HG03354 (cell line): ENCODE measurements around the gene PIAS3.
"Not testable (repeated sequence)": the region's sequence is repeated elsewhere in the genome, so short reads cannot be mapped to it uniquely, and the experiment has no call there.

Experiments used
- ATAC-seq: cut with Tn5 transposase; IDR thresholded peaks from one replicate; pipeline ENCODE4 v1.9.1; 2021; ENCODE audit warnings: mild to moderate bottlenecking; ENCODE audit not compliant: unreplicated experiment, poor library complexity, severe bottlenecking

The PIAS3 gene

DNA sequence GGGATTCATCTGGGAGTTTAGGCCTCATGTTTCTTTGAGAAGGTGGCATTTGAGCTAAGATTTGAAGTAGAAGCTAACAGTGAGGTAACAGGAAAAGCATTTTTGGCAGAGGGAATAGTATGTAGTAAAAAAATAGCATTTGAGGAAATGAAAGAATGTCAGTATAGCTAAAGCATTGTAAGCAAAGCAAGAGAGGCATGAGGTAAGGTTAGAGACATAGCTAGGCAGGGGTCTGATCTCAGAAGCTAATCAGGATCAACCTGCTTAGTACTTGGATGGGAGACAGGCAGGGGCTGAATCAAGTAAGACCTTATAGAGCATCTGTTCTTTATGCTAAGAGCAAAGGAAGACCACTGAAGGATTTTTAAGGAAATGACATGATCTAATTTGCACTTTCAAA, 30.9 kb downstream of the PIAS3 start:
- ATAC-seq = no peak

DNA sequence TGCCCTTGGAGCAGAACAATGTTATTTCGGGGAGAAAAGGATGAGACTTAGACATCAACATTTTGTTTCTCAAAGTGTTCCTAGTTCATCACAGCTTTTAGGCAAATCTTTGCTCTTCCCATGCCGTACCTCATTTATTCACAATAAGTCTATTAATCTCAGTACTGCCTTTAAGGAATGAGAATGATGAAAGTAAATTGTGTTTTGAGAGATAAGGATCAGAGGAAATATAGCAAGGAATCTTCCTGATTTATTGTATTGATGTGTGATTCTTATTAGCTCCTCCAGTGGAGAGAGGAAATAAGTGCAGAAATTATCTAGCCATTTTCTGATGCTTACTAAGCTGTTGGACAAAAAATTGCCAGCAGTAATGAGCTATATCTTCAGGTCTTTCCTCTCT, 32.9 kb downstream of the PIAS3 start:
- no peak for ATAC-seq

DNA sequence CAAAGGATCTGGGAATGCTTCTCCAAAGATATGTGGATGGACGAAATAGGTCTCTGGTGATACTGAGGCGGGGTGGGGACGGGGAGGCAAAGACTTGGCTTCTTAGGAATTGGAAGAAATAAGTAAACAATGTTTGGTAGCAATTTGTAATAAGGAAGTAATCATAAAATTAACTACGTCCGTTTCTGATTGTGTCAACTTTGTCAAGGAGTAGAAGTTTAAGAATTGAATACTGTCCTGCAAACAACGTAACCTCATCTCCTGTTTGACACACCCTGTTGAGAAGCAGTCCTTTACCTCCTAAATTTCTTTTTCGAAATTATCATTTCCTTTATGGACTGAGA, 34.4 kb downstream of the PIAS3 start:
- no peak for ATAC-seq

DNA sequence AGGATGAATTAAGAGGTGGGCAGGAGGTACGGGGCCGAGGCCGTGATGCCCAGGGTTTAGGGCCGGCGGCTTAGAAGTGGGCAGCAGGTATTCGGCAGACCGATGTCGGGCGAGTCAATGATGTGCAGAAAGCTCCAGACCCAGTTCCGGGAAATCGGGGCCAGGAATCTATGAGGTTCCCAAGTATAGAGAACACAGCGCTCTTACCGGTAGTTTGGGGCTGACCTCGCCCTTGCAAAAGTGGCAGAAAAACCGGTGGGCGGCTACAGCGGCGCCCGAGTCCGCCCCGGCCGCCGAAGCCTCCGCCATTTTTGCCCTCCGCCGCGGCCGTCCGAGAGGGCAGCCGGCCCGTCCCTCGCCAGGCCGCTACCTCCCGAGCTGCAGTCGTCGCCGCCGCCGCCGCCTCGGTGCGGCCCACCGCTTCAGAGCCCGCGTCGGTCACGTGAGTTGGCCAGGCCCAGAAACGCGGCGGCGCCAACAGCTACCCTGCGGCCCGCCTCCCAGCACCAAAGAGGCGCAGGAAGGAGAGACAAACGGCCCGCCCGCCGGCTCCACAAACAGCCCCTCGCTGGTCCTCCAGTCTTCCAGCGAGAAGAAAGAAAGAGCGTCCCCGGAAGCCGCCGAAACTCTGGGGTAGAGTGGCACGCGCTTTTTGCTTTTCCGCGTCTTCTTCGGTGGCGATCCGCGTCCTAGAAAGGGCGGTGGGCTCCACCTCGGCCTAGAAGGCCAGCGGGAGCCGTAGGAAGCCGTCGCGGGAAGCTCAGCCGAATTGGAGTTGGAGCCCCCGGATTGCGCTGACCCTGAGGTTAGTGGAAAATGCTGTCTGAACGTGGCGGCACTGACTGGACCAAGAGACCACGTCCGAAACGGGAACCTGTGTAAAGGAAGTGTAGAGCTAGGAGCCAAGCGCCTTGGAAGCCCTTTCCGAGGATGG, 35.0 kb downstream of the PIAS3 start, which contains the start of the genes POLR3C and RNF115:
Gene POLR3C (plus strand): TSS at position 636 of the 934 bp plus-strand sequence. CDS start 1,577 bp downstream, outside the sequence.
Gene RNF115 (minus strand): TSS at position 531 of the 934 bp plus-strand sequence. CDS start 222 bp downstream, at position 309.
- ATAC-seq = peak; percentile 91

DNA sequence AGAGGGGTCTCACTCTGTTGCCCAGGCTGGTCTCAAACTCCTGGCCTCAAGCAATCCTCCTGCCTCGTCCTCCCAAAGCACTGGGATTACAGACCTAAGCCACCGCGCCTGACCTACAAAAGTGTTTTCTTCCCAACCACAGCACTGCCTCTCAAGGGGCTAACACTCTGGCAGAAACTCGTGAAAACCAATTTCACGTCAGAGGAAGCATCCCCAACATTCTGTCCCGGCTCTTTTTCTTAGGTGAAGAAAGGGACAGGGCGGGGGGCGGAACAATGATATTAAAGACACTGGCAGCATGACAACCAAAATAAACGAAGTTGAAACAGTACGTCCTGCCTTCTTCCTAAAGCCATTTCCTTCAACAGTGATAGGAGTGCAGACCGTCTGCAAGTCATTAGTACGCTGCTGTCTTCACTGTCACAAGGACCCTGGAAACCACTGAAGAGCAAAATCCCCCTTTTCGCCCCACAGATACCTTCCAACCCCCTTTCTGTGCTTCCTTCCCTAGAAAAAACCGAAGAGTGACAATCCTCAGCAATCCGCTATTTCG, 36.0 kb downstream of the PIAS3 start:
- not testable (repeated sequence) for ATAC-seq

DNA sequence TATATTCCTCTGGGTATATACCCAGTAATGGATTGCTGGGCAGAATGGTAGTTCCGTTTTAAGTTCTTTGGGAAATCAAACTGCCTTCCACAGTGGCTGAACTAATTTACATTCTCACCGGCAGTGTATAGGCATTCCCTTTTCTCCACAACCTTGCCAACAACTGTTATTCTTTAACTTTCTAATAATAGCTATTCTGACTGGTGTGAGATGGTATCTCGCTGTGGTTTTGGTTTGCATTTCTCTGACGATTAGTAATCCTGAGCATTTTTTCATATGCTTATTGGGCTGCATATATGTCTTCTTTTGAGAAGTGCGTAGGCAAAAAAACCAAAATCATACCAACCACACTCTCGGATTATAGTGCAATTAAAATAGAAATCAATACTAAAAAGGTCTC, 40.8 kb downstream of the PIAS3 start:
- not testable (repeated sequence) for ATAC-seq

DNA sequence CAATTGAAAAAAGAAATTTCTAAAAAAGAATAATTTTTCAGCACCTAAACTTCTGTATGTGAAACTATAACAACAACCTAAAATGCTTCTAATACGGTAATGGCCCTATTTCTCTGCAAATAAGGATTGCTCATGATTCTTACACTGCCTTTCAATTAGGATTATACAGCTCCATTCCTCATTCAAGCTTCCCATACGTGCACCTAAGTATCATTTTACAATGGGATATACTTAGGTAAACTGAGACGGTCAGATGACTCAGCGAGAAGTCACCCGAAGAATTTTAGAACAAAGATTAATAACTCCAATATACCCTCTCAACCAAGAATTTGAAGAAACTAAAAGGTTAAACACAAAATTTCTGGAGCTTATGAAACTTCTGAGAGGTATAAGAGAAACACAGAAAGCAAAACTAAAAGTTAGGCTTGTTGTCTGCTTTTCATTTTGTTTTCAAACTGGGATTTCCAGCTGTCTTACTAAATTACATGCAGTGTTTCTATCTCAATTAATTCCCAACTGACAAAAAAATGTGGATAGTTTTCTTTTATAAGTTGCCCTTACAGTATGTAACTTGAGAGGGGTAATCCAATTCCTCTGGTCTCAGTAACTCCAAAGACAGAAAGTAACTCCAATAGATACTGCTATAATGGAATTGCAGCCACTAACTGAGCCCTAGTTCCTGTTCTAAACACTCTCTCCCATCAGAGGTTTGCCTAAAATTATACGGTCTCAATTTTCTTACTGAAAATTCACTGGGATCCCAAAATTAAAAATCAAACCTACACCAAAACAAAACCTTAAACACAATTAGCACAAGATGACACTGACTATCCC, 45.7 kb downstream of the PIAS3 start:
- not testable (repeated sequence) for ATAC-seq

DNA sequence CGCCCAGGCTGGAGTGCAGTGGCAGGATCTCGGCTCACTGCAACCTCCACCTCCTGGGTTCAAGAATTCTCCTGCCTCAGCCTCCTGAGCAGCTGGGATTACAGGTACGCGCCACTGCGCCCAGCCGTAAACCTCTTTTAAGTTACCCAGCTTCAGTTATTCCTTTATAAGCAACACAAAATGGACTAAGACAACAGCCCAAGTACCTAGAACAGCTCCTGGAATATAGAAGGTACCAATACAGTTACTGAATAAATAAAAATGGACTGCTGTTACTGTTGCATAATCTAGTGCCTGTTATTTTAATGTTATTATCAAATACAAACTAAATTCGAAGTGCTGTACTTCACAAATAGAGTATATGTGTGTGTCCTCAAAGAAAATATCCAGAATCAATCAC, 52.0 kb downstream of the PIAS3 start:
- no peak for ATAC-seq

DNA sequence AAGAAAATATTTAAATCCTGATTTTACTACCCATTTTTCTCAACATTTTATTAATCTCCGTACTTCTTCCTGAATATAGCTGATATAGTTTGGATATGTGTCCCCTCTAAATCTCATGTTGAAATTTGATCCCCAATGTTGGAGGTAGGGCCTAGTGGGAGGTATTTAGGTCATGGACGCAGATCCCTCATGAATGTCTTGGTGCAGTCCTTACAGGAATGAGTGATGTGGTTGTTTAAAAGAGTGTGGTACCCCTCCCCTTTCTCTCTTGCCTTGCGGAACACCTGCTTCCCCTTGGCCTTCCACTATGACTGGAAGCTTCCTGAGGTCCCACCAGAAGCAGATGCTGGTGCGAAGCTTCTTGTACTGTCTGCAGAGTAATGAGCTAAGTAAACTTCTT, 52.5 kb downstream of the PIAS3 start:
- ATAC-seq = no peak

DNA sequence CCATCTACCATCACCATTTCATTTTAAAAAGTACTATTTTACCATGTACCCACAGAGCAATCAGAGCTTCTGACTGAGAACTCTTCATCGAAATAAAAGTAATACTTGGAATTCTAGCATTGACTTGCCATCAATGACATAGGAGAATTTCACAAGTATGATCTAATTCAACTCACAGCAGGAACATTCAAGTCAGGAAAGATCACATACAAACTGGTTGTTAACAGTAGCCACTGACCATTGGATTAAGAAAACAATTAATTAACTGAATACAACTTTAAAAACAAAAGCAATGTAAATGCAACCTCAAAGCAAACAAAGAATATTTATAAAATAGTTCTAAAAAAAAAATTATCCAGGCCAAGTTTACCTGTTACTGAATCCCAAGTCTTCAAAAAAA, 53.8 kb downstream of the PIAS3 start:
- ATAC-seq = no peak

DNA sequence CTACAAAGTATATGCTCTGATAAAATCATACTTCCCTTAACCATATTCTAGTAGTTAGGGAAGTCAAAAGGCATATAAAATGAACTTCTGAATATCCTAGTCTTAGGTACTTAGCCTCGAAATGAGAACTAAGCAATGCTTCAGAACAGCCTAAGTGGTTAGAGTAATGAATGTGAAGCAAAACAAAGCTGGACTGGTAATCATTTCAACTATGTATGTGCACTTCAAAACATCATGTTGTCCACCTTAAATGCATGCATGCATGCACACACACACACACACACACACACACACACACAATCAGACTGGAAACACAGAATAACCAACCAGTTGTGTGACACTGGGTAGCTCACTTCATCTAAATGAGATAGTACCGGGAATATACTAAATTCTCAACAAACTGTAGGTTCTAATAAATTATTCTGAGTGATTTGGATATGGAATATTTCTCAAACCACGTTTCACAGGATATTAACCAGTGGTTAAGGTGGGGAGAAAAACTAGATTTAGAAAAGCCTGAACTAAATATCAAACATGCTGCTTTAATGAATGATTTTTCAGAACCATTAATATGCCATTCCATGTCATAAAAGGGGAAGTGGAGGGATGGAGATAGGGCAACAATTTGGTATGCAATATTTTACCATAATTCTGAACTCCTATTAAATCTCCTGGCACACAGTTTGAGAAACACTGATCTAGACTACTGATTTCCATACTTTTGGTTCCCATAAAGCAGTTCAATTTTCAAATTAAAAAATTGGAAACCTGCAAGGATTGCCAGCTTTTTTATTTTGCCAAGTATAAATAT, 54.4 kb downstream of the PIAS3 start:
- ATAC-seq = no peak

DNA sequence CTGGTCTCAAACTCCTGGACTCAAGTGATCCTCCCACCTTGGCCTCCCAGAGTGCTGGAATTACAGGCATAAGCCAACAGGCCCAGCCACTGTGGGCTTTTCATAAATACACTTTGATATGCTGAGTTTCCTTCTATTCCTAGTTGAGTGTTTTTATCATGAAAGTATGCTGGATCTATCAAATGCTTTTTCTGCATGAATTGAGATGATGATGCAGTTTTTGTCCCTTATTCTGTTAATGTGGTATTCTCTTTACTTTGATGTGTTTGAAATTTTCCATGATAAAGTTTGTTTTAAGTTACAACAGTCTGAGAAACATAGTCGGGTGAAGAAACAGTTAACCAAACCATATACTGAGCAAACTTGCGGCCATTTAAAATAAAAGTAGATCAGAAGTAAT, 59.1 kb downstream of the PIAS3 start:
- no peak for ATAC-seq
